GM18502 (cell line): ENCODE data around the gene POU6F2.
"Not testable (repeated sequence)": the region's sequence is repeated elsewhere in the genome, so short reads cannot be mapped to it uniquely, and the experiment has no call there.

Source experiments
- ATAC-seq: cut with Tn5 transposase; IDR thresholded peaks from one replicate; pipeline ENCODE4 v1.9.1; 2021; ENCODE audit warnings: mild to moderate bottlenecking; ENCODE audit not compliant: unreplicated experiment, poor library complexity

The POU6F2 gene

DNA sequence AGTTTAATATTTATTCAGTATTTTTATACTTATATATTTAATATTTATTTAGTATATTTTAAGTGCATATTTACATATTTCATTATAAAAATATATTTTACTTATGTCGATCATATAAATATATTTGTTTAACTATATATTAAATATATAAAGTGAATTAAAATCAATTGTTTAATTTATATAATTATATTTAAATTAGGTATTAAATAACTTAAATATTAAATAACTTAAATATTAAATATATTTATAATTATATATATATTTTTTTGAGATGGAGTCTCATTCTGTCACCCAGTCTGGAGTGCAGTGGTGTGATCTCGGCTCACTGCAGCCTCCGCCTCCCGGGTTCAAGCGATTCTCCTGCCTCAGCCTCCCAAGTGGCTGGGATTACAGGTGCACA lies 399.2 kb downstream of the POU6F2 start:
- not testable (repeated sequence) for ATAC-seq

- ATAC-seq, result no peak
These were observed 401.7 kb downstream of the POU6F2 start for GRCh38 chr7:39379416-39379815.

DNA sequence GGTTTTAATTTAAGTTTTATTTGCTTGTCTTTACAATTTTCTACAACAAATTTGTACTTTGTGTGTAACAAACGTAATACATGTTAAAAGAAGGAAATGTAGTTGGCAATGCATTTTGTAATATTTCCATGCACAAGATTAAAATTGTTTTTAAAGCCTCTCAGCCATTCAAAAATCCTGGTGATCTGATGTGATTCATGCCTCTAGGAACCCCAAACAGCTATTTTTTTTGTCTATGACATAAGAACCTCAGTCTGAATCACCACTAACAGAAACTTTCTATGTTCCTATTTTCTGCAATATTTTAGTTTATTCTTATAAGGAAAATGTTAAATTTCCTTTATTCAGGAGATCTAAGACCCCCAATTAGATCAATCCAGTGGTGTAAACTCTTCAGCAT lies 405.4 kb downstream of the POU6F2 start:
- no peak for ATAC-seq

DNA sequence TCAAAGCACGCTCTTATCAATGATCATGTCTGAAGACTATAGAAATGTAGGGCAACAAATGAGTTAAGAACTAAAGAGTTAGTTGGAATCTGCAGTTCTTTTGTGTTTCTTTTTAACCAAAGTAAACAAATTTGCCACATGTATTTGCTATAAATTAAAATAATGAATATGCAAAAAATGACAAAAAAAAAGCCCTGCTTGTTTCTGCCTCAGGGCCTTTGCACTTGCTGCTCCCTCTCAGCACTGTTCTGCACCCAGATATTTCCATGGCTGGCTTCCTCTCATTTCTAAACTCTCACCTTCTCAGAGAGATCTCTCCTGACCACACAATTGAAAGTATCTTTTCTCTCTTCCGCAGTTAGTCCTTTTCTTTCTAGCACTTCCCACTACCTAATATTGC lies 406.7 kb downstream of the POU6F2 start:
- no peak for ATAC-seq

GRCh38 chr7:39386718-39387117 lies 409.0 kb downstream of the POU6F2 start:
- no peak for ATAC-seq

DNA sequence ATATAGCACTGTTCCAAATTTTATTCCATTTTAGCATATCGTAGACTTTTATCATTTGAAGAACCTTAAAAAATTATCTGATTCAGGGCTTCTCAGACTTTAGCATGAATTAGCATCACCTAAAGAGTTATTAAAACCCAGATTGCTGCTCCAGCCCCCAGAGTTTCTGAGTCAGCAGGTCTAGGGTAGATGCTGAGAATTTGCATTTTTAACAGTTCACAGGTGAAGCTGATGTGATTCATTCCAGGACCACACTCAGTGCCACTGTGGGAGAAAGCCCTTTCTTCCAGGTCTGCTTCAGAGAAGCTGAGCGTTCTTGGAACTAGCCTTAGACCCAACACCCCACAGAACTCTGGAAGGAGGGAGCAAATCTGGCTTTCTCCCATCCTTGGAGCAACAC lies 414.4 kb downstream of the POU6F2 start:
- peak; percentile 52 for ATAC-seq

- no peak for ATAC-seq
These were observed 416.5 kb downstream of the POU6F2 start for GRCh38 chr7:39394105-39394680.

DNA sequence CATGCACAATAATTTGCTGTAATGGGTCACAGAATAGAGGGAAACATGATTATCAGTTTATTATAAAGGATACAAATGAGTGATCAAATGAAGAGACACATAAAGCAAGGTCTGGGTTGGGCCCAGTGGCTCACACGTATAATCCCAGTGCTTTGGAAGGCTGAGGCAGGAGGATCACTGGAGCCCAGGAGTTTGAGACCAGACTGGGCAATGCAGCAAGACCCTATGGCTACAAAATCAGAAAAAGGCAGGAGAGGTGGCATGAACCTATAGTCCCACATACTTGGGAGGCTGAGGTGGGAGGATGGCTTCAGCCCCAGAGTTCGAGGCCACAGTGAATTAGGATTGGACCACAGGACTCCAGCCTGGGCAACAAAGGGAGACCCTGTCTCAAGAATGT lies 421.7 kb downstream of the POU6F2 start:
- ATAC-seq, result no peak

DNA sequence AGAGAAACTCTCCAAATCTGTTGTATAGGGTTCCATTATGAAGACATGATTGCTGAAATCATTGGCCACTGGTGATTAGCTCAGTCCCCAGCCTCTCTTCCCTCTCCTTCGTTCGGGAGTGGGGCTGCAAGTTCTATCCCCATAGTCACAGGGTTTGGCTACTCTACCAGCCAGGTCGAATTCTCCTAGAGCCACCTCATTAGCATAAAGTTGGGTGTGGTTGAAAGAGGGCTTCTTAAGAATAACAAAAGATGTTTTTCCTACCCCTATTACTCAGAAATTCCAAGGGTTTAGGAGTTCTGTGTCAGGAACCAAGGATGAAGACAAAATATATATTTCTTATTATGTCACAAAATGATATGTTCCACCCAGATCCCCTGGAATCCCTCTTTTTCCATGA lies 422.3 kb downstream of the POU6F2 start:
- ATAC-seq, result no peak

- no peak for ATAC-seq
These were observed 423.1 kb downstream of the POU6F2 start for GRCh38 chr7:39400836-39401235.

DNA sequence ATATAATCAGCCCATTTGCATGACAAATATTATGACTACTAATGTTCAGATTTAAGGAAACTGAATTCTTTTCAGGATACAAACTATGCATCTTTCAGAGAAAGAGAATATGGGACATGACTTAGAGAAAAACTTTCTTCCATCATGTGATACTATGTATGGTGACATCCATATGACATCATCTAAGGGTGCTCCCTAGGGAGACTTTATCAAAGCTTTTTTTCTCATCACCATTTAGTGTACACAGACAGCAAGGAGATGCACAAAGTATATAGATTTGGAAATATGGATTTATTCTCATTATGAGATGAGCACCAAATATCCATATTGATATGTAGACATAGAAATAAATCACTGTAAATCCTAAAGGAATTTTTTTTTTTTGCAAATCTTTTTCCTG lies 424.3 kb downstream of the POU6F2 start:
- no peak for ATAC-seq

DNA sequence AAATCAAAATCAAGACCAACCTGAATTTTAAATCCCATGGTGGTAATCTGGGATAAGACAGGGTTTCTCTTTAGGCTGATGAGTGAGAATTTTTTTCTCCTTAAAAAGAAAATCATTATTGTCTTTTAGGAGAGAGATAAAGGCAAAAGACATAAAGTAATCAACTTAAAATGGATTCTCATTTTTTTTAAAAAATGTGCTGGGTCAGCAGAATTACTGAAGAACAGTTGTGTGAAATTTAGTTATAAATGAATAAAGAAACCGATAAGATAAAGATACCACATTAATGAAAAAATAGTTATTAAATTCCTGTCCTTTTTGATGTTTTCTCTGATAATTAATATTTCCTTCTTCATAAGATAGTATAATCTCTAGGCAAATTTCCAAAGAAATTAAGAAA lies 427.2 kb downstream of the POU6F2 start:
- ATAC-seq, result no peak

GRCh38 chr7:39405581-39405980 lies 427.9 kb downstream of the POU6F2 start:
- ATAC-seq, result no peak

DNA sequence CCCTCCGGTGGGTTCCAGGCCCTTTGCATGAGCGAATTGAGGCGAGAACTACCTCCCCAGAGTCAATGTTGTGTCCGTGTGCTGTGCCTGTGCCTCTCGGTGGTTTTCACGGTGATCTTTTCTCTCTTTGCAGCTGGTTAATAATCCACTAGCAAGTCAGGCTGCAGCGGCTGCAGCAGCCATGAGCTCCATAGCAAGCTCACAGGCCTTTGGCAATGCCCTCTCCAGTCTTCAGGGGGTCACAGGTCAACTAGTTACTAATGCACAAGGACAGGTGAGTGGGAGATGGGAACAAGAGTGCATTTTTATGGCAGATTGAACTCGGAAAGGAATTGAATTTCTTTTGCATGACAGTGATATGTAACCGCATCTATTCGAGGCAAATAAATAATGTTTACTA lies 428.8 kb downstream of the POU6F2 start:
- no peak for ATAC-seq

DNA sequence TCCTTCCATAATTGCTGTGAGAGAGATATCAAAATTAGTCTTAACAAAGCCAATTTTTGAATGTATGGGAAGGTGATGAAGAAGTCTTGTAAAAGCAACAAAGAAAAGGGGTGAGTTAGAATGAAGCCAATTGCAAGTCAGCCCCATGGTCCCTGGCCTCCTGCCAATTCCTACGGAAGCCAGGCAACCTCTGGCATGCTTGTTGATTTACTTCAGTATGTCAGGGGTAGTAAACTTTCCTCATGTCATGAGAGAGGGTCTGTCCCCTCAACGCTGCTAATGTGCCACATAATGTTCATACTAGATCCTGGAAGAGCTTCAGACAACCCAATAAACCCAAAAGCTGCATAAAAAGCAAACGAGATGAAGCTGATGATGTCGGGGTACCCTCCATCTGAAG lies 429.4 kb downstream of the POU6F2 start:
- ATAC-seq, result no peak

DNA sequence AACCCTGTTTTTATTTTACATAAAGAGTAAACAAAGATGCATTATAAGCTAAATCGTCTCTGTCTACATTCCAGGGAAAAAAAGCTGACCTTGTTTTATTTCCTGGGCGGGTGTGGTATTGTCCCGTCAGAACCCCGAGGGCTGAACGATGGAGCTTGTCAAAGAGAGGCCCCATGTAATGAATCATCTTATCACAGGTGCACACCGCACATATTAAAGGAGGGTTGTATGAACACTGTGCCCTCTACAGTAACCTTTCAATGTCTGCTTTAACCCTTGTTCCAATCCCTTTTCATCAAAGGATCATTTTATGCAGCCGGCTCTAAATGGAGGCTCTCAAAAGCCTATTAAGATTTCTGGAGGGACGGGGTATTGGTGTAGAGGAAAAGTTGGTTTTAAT lies 430.0 kb downstream of the POU6F2 start:
- no peak for ATAC-seq

DNA sequence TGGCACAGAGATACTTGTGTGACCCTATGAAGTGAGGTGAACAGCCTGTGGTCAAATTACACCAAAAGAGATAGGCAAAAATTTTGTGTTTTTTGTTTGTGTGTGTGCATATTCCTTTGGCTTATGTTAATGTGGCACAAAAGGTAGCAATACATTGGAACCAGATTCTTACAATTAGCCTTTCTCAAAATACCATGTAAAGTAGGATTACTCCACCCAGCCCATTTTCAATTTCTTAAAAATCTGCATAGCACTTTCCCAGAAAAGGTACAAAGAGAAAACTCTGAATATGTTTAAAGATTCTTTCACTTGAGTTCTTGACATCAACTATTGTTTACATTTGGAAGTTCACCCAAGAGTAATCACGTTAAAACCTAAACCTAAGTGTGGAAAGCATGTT lies 431.2 kb downstream of the POU6F2 start:
- ATAC-seq, result no peak

- no peak for ATAC-seq
These were observed 432.9 kb downstream of the POU6F2 start for GRCh38 chr7:39410582-39410981.

DNA sequence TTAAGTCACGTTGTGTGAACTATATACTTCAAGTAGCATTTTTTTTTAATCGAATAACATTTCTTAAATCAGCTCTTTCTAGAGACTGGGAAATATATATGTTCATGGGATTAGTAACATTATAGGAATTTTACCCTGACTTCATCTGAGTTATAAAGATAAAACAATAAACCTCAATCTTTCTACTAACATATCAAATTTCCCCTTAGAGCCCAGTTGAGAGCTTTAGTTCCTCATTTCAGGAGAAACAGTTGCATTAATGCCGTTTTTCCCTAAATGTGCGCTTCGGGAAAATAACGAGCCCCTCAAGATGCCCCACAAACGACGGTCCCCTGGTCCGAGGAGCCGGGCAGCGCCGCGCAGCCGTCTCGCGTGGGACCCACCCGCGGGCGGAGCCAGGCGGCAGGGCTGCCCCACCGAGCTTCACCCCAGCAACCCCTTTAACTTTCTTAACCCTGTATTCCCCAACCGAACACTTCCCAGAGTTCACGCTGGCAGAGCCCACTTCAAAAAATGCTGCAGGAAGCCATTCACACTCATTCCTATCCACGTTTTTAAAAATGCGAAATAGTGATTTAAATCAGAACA lies 436.0 kb downstream of the POU6F2 start:
- ATAC-seq, result peak; percentile 15

DNA sequence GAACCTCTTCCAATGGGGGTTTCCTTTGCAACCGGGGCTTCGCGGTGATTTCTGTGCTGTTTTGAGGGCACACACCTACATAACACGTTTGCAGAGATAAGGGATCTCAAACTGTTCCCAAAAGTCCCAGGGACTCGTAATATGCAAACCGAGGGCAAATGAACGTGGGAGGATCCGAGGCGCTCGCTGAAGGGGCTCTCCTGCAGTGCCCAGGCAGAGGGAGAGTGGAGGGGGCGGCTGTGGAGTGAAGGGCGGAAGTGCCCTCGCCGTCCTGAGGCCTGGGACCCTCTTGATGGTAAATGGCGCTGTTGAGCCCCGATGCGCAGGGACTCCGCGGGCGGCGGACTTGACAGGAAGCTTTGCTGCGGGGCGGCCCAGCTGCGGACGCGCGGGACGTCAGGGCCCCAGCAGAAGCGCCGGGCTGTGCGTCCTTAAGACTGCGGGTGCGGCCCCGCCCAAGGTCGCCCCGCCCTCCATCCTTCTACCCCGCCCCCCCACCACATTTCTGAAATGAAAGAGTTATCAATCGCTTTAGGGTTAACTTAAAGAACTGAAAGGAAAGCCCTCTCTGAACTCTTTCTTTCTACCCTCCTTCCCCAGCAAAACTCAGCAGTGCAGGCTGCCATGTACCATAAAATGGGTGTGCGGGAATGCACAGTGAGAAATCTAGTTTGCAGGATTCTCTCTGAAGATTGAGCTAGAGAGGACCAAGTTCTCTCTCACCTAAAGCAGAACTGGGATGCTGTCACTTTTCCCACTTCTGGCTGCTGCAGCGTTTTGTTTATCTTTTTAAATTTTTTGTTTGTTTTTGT lies 436.7 kb downstream of the POU6F2 start:
- peak; percentile 95 for ATAC-seq

DNA sequence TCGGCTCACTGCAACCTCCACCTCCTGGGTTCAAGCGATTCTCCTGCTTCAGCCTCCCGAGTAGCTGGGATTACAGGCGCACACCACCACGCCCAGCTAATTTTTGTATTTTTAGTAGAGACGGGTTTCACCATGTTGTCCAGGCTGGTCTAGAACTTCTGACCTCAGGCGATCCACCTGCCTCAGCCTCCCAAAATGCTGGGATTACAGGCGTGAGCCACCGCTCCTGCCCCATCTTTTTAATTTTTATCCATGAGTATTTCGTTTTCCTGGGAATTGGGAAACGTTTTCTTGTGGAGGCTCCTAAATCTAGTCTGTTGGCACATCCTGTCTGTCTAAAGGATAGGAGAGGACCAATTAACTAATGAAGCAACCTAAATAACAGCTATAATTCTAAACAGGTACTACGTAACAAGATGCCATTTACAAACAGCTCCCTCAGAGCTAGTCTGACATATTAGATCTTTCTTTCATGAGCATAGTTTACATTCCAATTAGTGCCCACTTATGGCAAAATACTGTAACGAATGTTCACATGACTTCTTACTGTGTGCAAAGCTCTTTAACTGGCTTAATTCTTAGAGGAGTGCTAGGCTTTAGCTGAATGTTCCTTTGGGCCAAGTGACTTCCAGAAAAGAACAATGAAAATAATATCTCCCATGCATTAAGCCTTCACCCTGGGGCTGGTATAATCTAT lies 437.5 kb downstream of the POU6F2 start:
- ATAC-seq, result no peak
